NCI-H2081 (cell line): ENCODE results near the gene HNMT.
"Not testable (repeated sequence)": the region's sequence is repeated elsewhere in the genome, so short reads cannot be mapped to it uniquely, and the experiment has no call there.

Experiments
- DNase-seq, 2 experiments: peaks; one replicate each; lab custom pipeline; 2025; lab: John Stamatoyannopoulos, UW

The HNMT gene

GRCh38 chr2:137964066-137964858 lies at the start of gene HNMT:
TSS of gene HNMT (plus strand) at chr2:137964473. CDS start at chr2:137964492, 19 bp downstream.
- no peak for DNase-seq

DNA sequence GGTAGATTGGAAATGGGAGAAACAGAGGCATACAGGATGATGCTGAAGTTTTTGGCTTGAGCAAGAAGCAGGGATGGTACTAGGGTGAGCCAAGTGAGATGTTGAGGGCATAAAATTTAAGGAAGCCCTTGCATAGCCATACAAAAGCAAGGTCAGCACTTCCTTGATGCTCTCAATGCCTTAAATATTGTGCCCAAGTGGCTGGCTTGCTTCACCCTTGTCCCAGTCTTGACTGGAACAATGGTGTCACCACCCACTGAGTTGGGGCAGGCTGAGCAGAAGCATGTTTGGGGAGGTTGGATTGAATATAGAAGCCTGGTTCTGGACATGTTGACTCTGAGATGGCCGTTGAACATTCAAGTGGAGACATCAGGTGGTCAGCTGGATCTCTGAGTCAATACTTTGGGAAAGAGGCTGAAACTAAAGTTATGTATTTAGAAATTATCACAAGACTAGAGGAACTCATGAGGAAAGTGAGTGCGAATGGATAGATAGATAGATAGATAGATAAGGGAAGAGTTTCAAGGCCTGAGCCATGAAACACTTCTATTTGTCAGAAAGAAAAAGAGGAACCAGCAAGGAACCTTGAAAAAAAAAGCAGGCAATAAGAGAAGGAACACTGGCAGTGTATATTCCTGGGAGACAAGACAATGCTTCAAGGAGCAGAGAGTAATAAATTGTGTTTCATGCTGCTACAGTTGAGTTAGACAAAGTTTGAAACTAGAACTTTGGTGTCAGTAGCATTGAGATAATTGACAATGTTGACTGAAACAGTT lies 43.0 kb upstream of the HNMT start:
- no peak for DNase-seq

DNA sequence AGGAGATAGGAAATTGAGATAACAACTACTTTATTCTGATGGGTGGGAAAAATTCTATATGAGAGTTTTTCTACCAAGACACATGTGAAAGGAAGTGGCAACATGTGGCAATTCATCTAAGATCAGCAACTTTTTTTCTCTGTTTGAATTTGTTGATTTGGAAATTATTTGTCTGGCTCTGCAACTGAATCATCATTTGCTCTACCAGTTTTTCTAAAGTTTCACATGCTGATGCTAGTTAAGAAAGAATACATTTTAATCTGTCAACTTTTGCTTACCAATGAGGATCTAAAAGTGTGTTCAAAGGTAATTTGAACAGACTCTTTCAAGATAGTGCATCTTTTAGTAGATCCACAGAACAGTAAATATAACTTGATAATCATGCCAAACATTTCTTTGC lies 42.1 kb upstream of the HNMT start:
- DNase-seq: not testable (repeated sequence)

GRCh38 chr2:137924019-137924418 lies 40.3 kb upstream of the HNMT start:
- DNase-seq: no peak

DNA sequence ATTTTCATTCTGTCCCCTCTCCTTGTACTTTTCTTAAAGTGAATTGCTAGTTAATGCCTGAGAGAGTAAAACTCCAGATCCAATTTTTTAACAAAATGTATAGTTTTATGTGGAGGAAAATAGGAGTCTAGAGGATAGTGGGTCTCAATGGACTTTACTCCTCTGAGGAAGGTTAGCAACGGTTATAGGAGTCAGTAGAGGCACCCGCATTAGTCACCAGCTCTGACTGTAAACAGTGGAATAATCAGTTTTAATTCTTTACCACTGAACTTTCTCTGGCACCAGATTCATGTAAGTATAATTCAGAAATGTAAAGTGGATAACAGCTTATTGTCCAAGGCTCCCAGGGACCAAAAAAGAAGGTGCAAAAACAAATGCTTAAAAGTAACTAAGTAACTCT lies 38.7 kb upstream of the HNMT start:
- DNase-seq: no peak

GRCh38 chr2:137927846-137928245 lies 36.4 kb upstream of the HNMT start:
- no peak for DNase-seq

GRCh38 chr2:137928547-137929518 lies 35.4 kb upstream of the HNMT start:
- no peak for DNase-seq

- DNase-seq: peak; percentile 7 to 41
Observed at GRCh38 chr2:137929519-137929916, 34.8 kb upstream of the HNMT start.

- DNase-seq: no peak
Observed at GRCh38 chr2:137930146-137930545, 34.1 kb upstream of the HNMT start.

- no peak for DNase-seq
Observed at GRCh38 chr2:137935591-137935990, 28.7 kb upstream of the HNMT start.

GRCh38 chr2:137937246-137937645 lies 27.0 kb upstream of the HNMT start:
- DNase-seq: no peak

GRCh38 chr2:137937778-137938177 lies 26.5 kb upstream of the HNMT start:
- DNase-seq: no peak

- no peak for DNase-seq
Observed at GRCh38 chr2:137938204-137938603, 26.1 kb upstream of the HNMT start.

DNA sequence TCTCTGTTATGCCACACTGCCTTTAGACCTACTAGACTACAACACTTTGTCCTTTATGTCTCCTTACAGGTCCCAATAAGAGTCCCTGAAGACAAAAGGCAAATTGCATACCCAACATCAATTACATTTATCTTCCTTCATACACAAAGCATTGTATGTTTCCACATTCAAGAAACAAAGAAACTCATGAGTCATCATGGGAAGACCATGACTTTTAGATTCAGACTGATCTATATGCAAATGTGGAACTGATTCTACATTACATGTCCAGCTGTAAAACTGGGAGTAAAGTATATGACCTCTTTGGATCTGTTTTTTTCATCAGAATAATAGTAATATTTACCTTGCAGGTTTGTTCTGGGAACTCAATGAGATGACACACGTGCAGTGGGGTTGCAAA lies 25.2 kb upstream of the HNMT start:
- DNase-seq: no peak

- DNase-seq: no peak
Observed at GRCh38 chr2:137940154-137940553, 24.1 kb upstream of the HNMT start.

- DNase-seq: no peak
Observed at GRCh38 chr2:137942037-137942832, 22.0 kb upstream of the HNMT start.

- no peak for DNase-seq
Observed at GRCh38 chr2:137942833-137943677, 21.2 kb upstream of the HNMT start.

- no peak for DNase-seq
Observed at GRCh38 chr2:137943678-137944347, 20.5 kb upstream of the HNMT start.

DNA sequence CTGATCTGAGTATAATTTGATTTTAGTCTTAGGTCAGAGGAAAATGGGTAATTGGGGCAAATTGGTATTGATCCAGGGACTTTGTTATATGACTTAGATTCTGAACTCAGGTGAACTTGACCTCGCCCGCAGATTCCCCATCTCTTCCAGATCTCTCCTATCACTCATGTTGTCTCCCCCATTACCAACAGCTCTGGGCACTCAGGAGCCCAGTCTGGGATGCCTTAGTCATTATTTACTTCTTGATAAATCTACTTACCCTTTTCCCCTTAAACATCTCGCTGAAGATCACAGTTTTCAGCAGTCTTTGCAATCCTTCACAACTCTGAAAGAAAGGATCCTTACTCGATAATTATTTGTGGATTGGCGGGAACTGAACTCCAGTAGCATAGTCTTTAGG lies 19.6 kb upstream of the HNMT start:
- no peak for DNase-seq

GRCh38 chr2:137945229-137945628 lies 19.0 kb upstream of the HNMT start:
- no peak for DNase-seq
